Measurements from ENCODE around the gene PCGF1.
"Not testable (repeated sequence)": the region's sequence is repeated elsewhere in the genome, so short reads cannot be mapped to it uniquely, and the experiment has no call there.

PCGF1 gene

GRCh38 chr2:74499267-74499939 is 8.1 kb downstream of the PCGF1 start, which contains the start of gene LBX2:
Gene LBX2, minus strand, starts transcription at chr2:74499603. Its CDS starts 66 bp downstream, at chr2:74499537.
- DNase-seq (ENCODE audit: low read depth), result no peak

GRCh38 chr2:74498500-74499266 is 8.8 kb downstream of the PCGF1 start:
- no peak for DNase-seq (ENCODE audit: low read depth)

- DNase-seq (ENCODE audit: low read depth), result no peak
Measured at GRCh38 chr2:74497777-74498499, 9.6 kb downstream of the PCGF1 start.

- DNase-seq (ENCODE audit: low read depth), result no peak
Measured at GRCh38 chr2:74496997-74497776, 10.3 kb downstream of the PCGF1 start.

- DNase-seq (ENCODE audit: low read depth), result no peak
Measured at GRCh38 chr2:74495440-74495839, 12.1 kb downstream of the PCGF1 start.

- DNase-seq (ENCODE audit: low read depth), result no peak
Measured at GRCh38 chr2:74493546-74493945, 13.9 kb downstream of the PCGF1 start.

GRCh38 chr2:74491648-74492544 is 15.6 kb downstream of the PCGF1 start:
- DNase-seq (ENCODE audit: low read depth), result no peak

- no peak for DNase-seq (ENCODE audit: low read depth)
Measured at GRCh38 chr2:74489906-74490305, 17.6 kb downstream of the PCGF1 start.

- no peak for DNase-seq (ENCODE audit: low read depth)
Measured at GRCh38 chr2:74488643-74489481, 18.6 kb downstream of the PCGF1 start.

- no peak for DNase-seq (ENCODE audit: low read depth)
Measured at GRCh38 chr2:74486141-74486540, 21.4 kb downstream of the PCGF1 start.

- DNase-seq (ENCODE audit: low read depth), result not testable (repeated sequence)
Measured at GRCh38 chr2:74483675-74484164, 23.8 kb downstream of the PCGF1 start.

- peak; percentile 86 for DNase-seq (ENCODE audit: low read depth)
Measured at GRCh38 chr2:74482801-74483674, 24.5 kb downstream of the PCGF1 start, which contains the start of the genes CCDC142 and TTC31. Gene CCDC142, minus strand, starts transcription at chr2:74482998. Its CDS starts 161 bp downstream, at chr2:74482837. Gene TTC31, plus strand, starts transcription at chr2:74483081. Its CDS starts 15 bp downstream, at chr2:74483096.

- peak; percentile 44 for DNase-seq (ENCODE audit: low read depth)
Measured at GRCh38 chr2:74481961-74482800, 25.3 kb downstream of the PCGF1 start.

- no peak for DNase-seq (ENCODE audit: low read depth)
Measured at GRCh38 chr2:74481431-74481830, 26.1 kb downstream of the PCGF1 start.

- no peak for DNase-seq (ENCODE audit: low read depth)
Measured at GRCh38 chr2:74474899-74475298, 32.6 kb downstream of the PCGF1 start.

GRCh38 chr2:74474481-74474880 is 33.0 kb downstream of the PCGF1 start:
- DNase-seq (ENCODE audit: low read depth), result no peak

GRCh38 chr2:74472945-74473258 is 34.6 kb downstream of the PCGF1 start:
- DNase-seq (ENCODE audit: low read depth), result no peak
